Superior temporal gyrus (tissue), 1 donor: ENCODE measurements around the gene TMEM229A.
"Not testable (repeated sequence)": the region's sequence is repeated elsewhere in the genome, so short reads cannot be mapped to it uniquely, and the experiment has no call there.

Source experiments
- DNase-seq: peaks from one replicate; pipeline ENCODE4 v3.0.0-alpha.2; 2016; ENCODE audit errors: extremely low spot score

Gene TMEM229A

DNA sequence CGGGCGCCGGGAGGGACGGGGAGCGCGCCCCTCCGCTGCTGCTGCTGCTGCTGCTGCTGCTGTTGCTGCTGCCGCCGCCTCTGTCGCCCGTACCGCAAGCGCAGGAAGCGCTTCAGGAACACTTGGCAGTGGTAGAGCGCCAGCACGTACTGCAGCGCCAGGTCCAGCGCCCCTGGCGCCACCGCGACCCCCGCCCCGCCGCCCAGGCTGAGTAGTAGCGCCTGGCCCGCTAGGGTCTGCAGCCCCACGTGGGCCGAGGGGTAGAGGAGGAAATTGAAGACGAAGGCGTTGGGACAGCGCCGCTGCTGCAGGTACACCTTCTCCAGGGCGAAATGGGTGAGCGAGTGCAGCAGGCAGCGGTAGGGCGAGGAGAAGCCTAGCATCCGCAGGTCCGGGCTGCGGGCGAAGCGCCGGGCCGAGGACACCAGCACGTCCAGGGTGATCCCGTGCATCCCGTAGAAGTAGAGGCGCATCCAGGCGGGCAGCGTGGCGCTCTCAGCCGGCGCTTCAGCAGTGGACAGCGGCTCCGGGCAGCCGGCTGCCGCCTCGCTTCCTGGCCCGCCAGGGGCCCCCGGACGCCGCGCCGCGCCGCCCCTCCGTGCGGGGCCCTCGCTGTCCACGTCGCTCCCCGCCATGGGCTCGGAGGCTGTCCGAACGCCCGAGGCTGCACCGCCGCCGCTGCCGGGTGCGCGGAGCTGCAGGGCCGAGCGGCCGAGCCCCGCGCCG, at the start of gene TMEM229A:
Gene TMEM229A, minus strand, starts transcription at position 699 of the 726 bp plus-strand sequence. Its CDS starts 64 bp downstream, at position 635.
- peak; percentile 68 for DNase-seq

- DNase-seq: not testable (repeated sequence)
Measured at GRCh38 chr7:124082234-124082633, 49.4 kb upstream of the TMEM229A start.

DNA sequence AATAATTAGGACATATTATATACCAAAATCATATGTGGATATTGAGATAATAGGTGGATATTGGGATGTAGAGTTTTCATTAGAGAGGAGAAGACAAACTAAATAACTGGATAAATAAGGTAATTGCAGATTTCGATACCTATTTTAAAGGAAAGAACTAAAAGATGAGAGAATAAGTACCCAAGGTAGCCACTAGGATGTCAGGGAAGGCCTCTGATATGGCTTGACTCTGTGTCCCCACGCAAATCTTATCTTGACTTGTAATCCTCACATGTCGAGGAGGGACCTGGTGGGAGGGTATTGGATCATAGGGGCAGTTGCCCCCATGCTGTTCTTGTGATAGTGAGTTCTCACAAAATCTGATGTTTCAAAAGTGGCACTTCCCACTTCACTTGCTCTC, 44.7 kb upstream of the TMEM229A start:
- no peak for DNase-seq

GRCh38 chr7:124076841-124077240, 44.0 kb upstream of the TMEM229A start:
- DNase-seq: no peak

- no peak for DNase-seq
Measured at GRCh38 chr7:124074007-124074406, 41.1 kb upstream of the TMEM229A start.

GRCh38 chr7:124073310-124073645, 40.4 kb upstream of the TMEM229A start:
- DNase-seq: no peak

DNA sequence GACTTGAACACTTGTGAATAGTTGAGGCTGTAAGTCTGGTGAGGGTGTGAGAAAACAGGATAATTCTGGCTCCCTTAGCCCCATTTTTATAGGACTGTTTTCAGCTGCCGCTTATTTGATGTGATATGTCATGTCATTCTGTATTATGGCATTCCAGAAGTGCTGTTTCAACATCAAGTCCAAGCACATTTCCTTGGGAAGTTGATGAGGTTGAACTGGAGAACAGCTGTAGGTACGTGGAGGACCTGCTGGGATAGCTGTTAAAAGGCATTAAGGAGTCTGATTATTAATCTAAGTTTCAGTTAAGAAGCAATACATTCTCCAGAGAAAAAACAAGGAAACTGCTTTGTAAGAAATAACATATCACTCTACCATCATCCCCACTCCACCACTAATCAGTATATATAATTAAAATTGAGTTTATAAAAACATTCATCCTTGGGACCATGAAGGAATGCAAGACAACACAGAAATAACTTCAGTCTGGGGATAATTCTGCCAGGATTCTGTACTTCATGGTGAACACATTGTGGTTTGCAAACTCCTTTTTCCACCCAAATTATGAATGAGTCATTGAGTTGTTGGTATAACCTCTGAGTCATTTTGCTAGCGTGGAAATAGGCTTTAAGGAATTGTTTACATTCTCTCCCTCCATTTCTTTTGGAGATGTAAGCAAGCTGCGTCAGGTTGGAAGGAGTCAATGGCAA, 39.9 kb upstream of the TMEM229A start:
- DNase-seq: no peak

- no peak for DNase-seq
Measured at GRCh38 chr7:124071843-124072242, 39.0 kb upstream of the TMEM229A start.

DNA sequence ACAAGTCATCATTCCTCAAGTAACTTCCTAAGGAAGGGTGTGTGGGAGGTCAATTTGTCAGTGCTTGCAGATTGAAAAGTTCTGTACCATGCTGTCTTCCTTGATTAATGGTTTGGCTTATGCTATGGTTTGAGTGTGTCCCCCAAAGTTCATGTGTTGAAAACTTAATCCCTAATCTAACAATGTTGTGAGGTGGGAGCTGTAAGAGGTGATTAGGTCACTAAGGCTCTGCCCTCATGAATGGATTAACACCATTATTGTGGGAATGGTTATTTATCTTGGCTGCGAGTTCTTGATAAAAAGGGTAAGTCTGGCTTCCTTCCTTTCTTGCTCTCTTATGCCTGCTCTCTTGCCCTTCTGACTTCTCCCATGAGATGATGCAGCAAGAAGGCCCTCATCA, 29.3 kb upstream of the TMEM229A start:
- no peak for DNase-seq

DNA sequence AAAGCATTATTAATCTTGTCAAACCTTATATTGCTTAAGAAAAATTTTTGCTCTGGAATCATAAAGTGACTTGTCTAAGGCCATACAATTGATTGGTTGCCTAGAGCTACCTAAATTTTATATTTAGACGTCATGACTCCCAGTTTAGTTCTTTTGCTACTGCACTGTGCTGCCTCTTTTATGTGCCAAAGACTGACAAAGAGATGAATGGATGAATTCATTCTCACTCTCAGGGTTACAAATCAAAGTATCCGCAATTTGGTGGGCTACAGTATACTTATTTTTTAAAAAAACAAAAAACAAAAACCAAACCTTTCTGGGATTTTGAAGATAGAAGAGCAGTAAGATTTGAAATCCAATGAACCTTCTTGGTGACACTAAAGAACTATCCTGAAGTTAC, 27.7 kb upstream of the TMEM229A start:
- DNase-seq: peak; percentile 52

DNA sequence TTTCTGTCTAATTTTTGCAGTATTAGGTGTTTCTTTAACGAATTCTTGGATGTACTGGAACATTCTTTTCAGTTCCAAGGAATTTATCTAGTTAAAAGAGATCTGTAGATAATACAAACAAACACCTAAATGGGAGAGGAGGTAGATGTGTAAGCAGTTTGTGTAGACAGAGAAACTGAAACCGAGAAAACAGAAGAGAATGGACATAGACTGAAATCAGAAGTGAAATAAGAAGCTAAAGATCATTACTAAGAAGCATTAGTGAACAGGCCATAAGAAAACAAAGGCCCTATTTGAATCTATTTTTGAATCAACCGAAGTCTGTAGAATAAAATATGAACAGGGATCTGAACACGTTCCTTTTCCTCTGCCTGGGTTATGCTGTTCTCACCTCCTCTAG, 26.5 kb upstream of the TMEM229A start:
- peak; percentile 66 for DNase-seq

DNA sequence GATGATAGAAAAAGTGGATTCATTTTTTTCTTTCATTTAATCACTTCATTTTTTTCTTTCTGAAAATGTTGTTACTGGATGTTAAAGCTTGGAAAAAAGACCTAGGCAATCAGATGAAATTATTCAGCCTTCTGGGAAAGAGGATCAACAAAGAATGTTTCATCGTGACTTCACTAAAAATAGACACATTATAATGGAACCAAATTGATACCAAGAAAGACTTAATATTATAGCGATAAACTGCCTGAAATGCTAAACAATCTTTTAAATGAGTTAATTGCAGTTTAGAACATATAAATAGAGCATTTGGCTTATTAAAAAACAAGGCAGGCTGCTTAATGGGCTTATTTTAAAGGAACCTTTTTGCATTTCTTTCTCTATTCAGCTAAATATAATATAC, 25.6 kb upstream of the TMEM229A start:
- DNase-seq: peak; percentile 54

DNA sequence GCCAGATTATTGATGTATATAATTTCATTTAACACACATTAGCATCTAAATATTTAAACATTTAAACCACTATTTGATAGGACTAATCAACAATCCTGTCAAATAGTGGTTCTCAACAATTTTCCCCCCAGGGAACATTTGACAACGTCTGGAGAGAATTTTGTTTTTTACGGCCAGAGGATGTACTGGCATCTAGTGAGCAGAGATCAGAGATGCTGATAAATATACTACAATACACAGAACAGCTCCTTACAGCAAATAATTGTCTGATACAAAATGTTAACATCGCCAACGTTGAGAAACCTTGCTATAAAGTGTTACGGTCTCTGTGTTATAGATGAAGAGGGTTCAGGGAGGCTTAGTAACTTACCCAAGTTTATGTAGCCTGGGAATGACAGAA, 25.0 kb upstream of the TMEM229A start:
- peak; percentile 56 for DNase-seq

DNA sequence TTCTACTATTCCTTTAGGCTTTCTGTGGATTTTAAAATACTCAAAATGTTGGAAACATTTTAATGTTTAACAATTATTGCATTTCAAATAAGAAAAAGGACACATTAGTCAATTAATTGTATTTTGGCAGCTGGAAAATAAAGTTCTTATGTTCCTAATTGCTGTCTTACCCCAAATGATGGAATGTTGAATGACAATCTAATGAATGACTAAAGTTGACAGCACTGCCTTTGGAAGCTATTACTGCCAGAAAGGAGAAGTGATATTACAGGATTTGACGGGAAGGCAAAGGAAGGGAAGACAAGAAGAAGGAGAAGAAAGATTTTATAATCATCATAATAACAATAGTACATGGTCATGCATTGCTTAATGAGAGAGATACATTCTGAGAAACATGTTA, 23.4 kb upstream of the TMEM229A start:
- DNase-seq: no peak

DNA sequence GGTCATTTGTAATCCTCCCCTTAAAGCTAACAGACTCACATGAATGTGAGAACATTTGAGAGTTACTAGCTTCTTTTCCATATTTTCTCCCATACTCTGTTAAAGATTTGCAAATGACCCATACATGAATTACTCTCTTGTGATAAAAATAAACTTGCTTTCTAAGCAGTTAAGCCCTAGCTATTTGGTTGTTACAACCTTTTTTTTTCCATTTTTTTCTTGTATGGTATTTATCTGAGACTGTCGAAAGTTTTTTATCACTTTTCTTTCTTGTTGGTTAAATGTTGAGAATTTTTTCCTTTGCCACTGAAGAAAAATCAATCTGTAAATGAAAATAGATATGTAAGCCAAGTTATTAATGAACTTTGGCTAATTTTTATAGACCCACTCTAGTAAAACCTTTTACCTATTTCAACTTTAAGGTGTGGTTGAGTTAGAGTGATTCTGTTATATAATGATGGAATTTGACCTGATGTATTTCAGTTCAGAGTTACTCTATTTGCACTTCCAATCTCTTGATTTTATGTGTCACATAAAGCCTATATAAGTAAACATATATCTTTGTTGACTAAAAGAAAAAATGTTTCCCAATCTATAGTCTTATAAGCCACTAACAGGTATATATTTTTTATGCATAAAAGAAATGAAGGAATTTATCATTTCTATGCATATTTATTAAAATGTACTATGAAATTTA, 19.0 kb upstream of the TMEM229A start:
- DNase-seq: no peak

DNA sequence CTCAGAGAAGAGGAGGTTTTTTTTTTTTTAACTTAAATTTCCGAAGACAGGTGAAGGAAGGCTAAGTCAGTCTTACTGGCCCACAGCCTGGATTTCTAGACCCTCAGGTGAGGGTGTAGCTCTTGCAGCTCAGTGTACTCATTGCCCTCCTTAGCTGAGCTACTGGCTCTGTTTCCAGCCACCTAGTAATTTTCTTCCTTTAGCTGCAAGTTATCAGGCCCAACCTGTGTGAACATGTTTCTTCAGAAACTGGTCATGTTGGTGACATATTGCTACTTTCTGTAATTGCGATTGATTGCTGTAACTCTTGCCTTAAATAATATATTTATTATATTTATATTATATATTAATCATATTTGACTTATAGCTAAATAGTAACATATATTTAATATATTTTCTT, 10.0 kb upstream of the TMEM229A start:
- no peak for DNase-seq

- no peak for DNase-seq
Measured at GRCh38 chr7:124041439-124041838, 8.6 kb upstream of the TMEM229A start.

DNA sequence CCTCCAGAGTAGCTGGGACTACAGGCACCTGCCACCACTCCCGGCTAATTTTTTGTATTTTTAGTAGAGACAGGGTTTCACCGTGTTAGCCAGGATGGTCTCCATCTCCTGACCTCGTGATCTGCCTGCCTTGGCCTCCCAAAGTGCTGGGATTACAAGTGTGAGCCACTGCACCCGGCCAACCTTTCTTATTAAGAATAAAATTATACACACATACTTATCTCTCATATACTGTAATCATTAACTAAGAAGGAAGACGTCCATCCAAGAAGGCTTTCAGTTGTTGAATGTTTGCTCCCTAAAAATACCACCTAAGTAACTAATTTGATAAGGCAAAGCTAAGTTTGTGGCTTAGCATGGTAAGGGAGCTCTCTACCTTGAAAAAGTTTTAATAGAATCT, 5.0 kb upstream of the TMEM229A start:
- DNase-seq: not testable (repeated sequence)

- DNase-seq: peak; percentile 74
Measured at GRCh38 chr7:124035706-124036105, 2.8 kb upstream of the TMEM229A start.

GRCh38 chr7:124034754-124035100, 1.9 kb upstream of the TMEM229A start:
- peak; percentile 72 for DNase-seq

DNA sequence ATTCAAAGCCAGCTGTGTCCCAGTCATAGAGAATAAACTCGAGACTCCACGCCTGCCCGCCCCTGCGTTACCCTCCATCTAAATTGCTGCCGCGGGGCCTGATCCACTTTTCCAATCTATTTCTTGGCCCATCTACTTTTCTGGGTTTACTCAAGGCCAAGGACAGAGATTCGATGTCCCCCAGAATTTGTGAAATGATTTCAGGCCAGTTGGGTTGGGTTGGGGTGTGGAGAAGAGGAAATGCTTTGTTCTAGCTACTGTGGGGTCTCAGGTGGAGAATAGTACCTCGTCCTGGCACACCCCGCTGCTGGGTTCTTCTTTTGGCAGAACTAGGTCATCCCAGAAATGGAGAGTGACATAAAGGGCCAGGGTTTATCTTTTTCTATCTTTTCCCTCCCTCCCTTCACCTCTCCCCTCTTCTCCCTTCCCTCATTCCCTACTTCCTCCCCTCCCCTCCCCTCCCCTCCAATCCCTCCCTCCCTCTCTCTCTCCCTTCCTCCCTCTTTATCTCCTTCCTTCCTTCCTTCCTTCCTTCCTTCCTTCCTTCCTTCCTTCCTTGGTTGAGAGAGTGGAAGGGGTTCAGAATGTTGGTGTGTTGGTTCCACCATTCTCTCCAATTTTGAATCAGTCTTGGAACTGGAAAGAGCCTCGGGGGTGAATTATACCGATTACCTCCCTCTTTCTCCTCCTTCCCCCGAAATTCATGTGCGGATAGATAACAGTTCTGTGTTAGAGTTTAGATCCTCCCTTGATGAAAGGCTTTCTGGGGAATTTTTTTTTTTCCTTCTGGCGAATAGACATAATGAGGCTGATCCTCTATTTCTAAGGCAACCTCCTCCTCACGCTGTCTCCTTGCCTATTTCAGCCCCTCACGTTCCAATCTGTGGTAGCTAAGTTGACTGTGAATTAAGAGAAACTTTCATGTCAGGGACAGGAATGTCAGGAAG, 1.2 kb upstream of the TMEM229A start:
- peak; percentile 84 for DNase-seq
